Measurements from ENCODE around the gene GFER. TPM values are rescaled to one million over a fixed set of nuclear protein-coding genes. Genes with fewer than 3 reads are reported as not detected.

Gene GFER
- total and polyA plus RNA-seq, 2 of the 8 experiments (the other 6 are each of a cell fraction or from before 2014, with no cell fraction given): 17.7 to 37.9 TPM

GRCh38 chr16:1979271-1980029, 4.5 kb upstream of the GFER start (continued):
- TF ChIP-seq HDAC2 (IDR thresholded peaks at IDR 0.05; ENCODE audit: borderline replicate concordance in 1 of 2, low read depth in 2 of 2, low read length in 2 of 2): 0 out of 4 replicates have a peak, but pooled peaks of 1 of the 2 experiments have one; percentile 25
- TF ChIP-seq RFX5 (IDR thresholded peaks at IDR 0.05; ENCODE audit: borderline replicate concordance, low read depth, low read length): no peak
- TF ChIP-seq RAD21 (IDR thresholded peaks at IDR 0.05 in 1 of 2, conservative IDR thresholded peaks at IDR 0.05 in 1 of 2; ENCODE audit: low read depth in 2 of 2, low read length in 2 of 2): no peak
- no peak for TF ChIP-seq CBX8 (IDR thresholded peaks at IDR 0.05; ENCODE audit: borderline replicate concordance, low read depth, low read length)
- no peak for TF ChIP-seq POU5F1 (IDR thresholded peaks at IDR 0.05; ENCODE audit: low read depth, low read length)
- no peak for TF ChIP-seq EZH2 (IDR thresholded peaks at IDR 0.05; ENCODE audit: low read depth, low read length, severe bottlenecking)
- peak; percentile 14 for TF ChIP-seq TAF7 (optimal IDR thresholded peaks at IDR 0.05; ENCODE audit: borderline replicate concordance, low read depth, low read length)
- TF ChIP-seq GTF2F1 (IDR thresholded peaks at IDR 0.05; ENCODE audit: borderline replicate concordance, low read depth, low read length): no peak
- TF ChIP-seq RNF2 (IDR thresholded peaks at IDR 0.05; ENCODE audit: borderline replicate concordance, low read depth, low read length, missing control alignments, poor library complexity, severe bottlenecking): no peak
- TF ChIP-seq, protein P1, sequence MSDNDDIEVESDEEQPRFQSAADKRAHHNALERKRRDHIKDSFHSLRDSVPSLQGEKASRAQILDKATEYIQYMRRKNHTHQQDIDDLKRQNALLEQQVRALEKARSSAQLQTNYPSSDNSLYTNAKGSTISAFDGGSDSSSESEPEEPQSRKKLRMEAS (IDR thresholded peaks at IDR 0.05): peak; percentile 36; the same call in 1 of the 2 replicates
- no peak; the same call in 1 of the 2 replicates for TF ChIP-seq SUZ12 (IDR thresholded peaks at IDR 0.05; ENCODE audit: low read length)
- TF ChIP-seq JUND (IDR thresholded peaks at IDR 0.05; ENCODE audit: low read length): no peak
- peak; percentile 26; the same call in 1 of the 2 replicates for TF ChIP-seq TAF1 (IDR thresholded peaks at IDR 0.05; ENCODE audit: low read depth, low read length)
- TF ChIP-seq ASH2L (IDR thresholded peaks at IDR 0.05; ENCODE audit: low read length): no peak
- TF ChIP-seq KDM5A (IDR thresholded peaks at IDR 0.05; ENCODE audit: low read length): no peak
- TF ChIP-seq SAP30 (IDR thresholded peaks at IDR 0.05; ENCODE audit: insufficient read depth, insufficient replicate concordance, low read length): no peak
- TF ChIP-seq RBBP5 (IDR thresholded peaks at IDR 0.05; ENCODE audit: borderline replicate concordance, low read depth, low read length): no peak; the same call in 1 of the 2 replicates
- no peak for TF ChIP-seq E2F6 (IDR thresholded peaks at IDR 0.05)
